Measurements from ENCODE around the gene FCN3.
A peak's percentile ranks its signal among the peaks of the same experiment; 100 is the strongest.
"Not testable (repeated sequence)": the region's sequence is repeated elsewhere in the genome, so short reads cannot be mapped to it uniquely, and the experiment has no call there.

Gene FCN3

GRCh38 chr1:27414091-27414490 is 39.5 kb upstream of the FCN3 start:
- H3K27me3 Mint-ChIP-seq (ENCODE audit: low read depth): no peaks in the 10 kb centered on the region
- TF ChIP-seq, protein P1, sequence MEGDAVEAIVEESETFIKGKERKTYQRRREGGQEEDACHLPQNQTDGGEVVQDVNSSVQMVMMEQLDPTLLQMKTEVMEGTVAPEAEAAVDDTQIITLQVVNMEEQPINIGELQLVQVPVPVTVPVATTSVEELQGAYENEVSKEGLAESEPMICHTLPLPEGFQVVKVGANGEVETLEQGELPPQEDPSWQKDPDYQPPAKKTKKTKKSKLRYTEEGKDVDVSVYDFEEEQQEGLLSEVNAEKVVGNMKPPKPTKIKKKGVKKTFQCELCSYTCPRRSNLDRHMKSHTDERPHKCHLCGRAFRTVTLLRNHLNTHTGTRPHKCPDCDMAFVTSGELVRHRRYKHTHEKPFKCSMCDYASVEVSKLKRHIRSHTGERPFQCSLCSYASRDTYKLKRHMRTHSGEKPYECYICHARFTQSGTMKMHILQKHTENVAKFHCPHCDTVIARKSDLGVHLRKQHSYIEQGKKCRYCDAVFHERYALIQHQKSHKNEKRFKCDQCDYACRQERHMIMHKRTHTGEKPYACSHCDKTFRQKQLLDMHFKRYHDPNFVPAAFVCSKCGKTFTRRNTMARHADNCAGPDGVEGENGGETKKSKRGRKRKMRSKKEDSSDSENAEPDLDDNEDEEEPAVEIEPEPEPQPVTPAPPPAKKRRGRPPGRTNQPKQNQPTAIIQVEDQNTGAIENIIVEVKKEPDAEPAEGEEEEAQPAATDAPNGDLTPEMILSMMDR (IDR thresholded peaks at IDR 0.05; ENCODE audit: unreplicated experiment in 3 of 3): no peak
- peaks cover 43% of the 10 kb centered on the region for H3K4me1 Mint-ChIP-seq
- H3K27ac Mint-ChIP-seq: no peak overlapping the region
- no peaks in the 10 kb centered on the region for H3K9me3 Mint-ChIP-seq
- H3K4me3 Mint-ChIP-seq: no peak overlapping the region
- H3K36me3 Mint-ChIP-seq (ENCODE audit: low read depth): peaks cover 72% of the 10 kb centered on the region

GRCh38 chr1:27413004-27413403 is 38.4 kb upstream of the FCN3 start:
- Mint-ChIP-seq H3K27me3 (ENCODE audit: low read depth) (no peaks in the 10 kb centered on the region), H3K27ac (no peak overlapping the region), H3K36me3 (ENCODE audit: low read depth) (peaks cover 81% of the 10 kb centered on the region), H3K9me3 (no peaks in the 10 kb centered on the region), H3K4me1 (peaks cover 32% of the 10 kb centered on the region), H3K4me3 (no peak overlapping the region)
- TF ChIP-seq, protein P1 (IDR thresholded peaks at IDR 0.05; ENCODE audit: unreplicated experiment in 3 of 3): no peak

DNA sequence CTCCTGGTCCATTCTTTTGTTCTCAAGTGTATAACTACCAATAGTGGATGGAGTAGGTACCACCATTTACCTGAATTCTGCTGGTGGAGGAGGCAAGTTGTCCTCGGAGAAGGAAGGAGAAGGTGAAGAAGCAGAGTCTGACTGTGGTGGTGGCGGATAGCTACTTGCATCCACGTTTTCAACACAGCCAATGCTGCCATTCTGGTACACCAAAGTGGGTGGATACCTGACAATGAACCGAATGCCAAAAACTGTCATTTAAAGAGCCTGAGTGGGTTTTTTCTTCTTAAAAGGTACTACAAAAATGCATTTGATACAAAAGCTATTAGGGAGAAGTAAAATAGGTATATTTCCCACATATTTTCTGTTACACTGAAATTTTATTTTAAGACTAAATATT is 37.9 kb upstream of the FCN3 start:
- no peak overlapping the region for H3K27ac Mint-ChIP-seq

GRCh38 chr1:27410709-27411108 is 36.1 kb upstream of the FCN3 start:
- H3K27me3 Mint-ChIP-seq (ENCODE audit: low read depth): no peaks in the 10 kb centered on the region
- TF ChIP-seq, protein P1 (IDR thresholded peaks at IDR 0.05; ENCODE audit: unreplicated experiment in 3 of 3): no peak
- H3K4me3 Mint-ChIP-seq: no peak overlapping the region
- peaks cover 75% of the 10 kb centered on the region for H3K36me3 Mint-ChIP-seq (ENCODE audit: low read depth)
- H3K4me1 Mint-ChIP-seq: peaks cover 26% of the 10 kb centered on the region
- peak overlapping the region in 2 of 3 experiments; percentile 9 to 22 for H3K27ac Mint-ChIP-seq
- H3K9me3 Mint-ChIP-seq: no peaks in the 10 kb centered on the region

More for the DNA sequence above, 37.9 kb upstream of the FCN3 start:
- no peak overlapping the region for H3K4me3 Mint-ChIP-seq
- H3K9me3 Mint-ChIP-seq: no peaks in the 10 kb centered on the region
- no peaks in the 10 kb centered on the region for H3K27me3 Mint-ChIP-seq (ENCODE audit: low read depth)
- H3K36me3 Mint-ChIP-seq (ENCODE audit: low read depth): peaks cover 85% of the 10 kb centered on the region
- H3K4me1 Mint-ChIP-seq: peaks cover 27% of the 10 kb centered on the region
- TF ChIP-seq, protein P1 (IDR thresholded peaks at IDR 0.05; ENCODE audit: unreplicated experiment in 3 of 3): no peak

DNA sequence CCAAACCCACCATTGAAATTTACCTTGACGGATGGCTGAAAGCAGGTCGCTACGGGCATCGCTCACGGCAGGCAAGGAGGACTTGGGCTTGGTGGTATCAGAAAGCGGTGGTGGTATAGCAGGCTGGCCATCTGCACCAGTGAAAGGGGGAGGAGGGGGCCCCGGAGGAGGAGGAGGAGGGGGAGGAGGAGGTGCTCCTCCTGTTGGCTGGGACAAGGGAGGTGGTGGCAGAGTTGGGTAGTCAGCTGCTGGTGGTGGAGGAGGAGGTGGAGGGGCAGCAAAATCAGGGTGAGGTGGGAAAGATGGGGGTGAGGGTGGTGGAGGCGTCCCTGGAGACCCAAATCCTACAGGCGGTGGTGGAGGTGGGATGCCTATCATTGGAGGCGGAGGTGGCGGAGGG is 35.0 kb upstream of the FCN3 start:
- Mint-ChIP-seq H3K27me3 (ENCODE audit: low read depth) (no peaks in the 10 kb centered on the region), H3K27ac (no peak overlapping the region), H3K4me3 (no peak overlapping the region), H3K4me1 (peaks cover 26% of the 10 kb centered on the region), H3K36me3 (ENCODE audit: low read depth) (peaks cover 64% of the 10 kb centered on the region), H3K9me3 (no peaks in the 10 kb centered on the region)
- TF ChIP-seq, protein P1 (IDR thresholded peaks at IDR 0.05; ENCODE audit: unreplicated experiment in 3 of 3): no peak

- TF ChIP-seq, protein P1 (IDR thresholded peaks at IDR 0.05; ENCODE audit: unreplicated experiment in 3 of 3): no peak
- no peaks in the 10 kb centered on the region for H3K9me3 Mint-ChIP-seq
- no peak overlapping the region for H3K4me3 Mint-ChIP-seq
- no peak overlapping the region for H3K27ac Mint-ChIP-seq
- H3K27me3 Mint-ChIP-seq (ENCODE audit: low read depth): no peaks in the 10 kb centered on the region
- H3K36me3 Mint-ChIP-seq (ENCODE audit: low read depth): peaks cover 49% of the 10 kb centered on the region
- peaks cover 42% of the 10 kb centered on the region for H3K4me1 Mint-ChIP-seq
Observed at GRCh38 chr1:27408151-27408550, 33.5 kb upstream of the FCN3 start.

- H3K4me1 Mint-ChIP-seq: peaks cover 51% of the 10 kb centered on the region
- peak overlapping the region; percentile 62 to 97 (median 93) for H3K27ac Mint-ChIP-seq
- peaks cover 39% of the 10 kb centered on the region for H3K36me3 Mint-ChIP-seq (ENCODE audit: low read depth)
- not testable (repeated sequence) for H3K4me3 Mint-ChIP-seq; H3K27me3 Mint-ChIP-seq (ENCODE audit: low read depth); H3K9me3 Mint-ChIP-seq
Observed at GRCh38 chr1:27406791-27407190, 32.2 kb upstream of the FCN3 start.

Data from nephron (organoid).